T-helper 2 cell treated with Interferon-gamma antibody and Interleukin-4, amounts not matched to agents 5 μg/mL and 100 μg/mL, for 36 hours (primary cell): ENCODE data around the gene MCM3AP.
"Not testable (repeated sequence)": the region's sequence is repeated elsewhere in the genome, so short reads cannot be mapped to it uniquely, and the experiment has no call there.

ENCODE experiments used
- DNase-seq: peaks from one replicate; pipeline ENCODE4 v3.0.0; 2021; ENCODE audit warnings: low spot score
- H3K27ac Mint-ChIP-seq: one replicate; pipeline ENCODE4 v1.8.0; 2021; ENCODE audit warnings: mild to moderate bottlenecking, mixed read lengths
- H3K27me3 Mint-ChIP-seq: one replicate; pipeline ENCODE4 v1.8.0; 2021; ENCODE audit warnings: low read depth, mixed read lengths
- H3K36me3 Mint-ChIP-seq: one replicate; pipeline ENCODE4 v1.8.0; 2021; ENCODE audit warnings: low read depth, mixed read lengths
- H3K4me1 Mint-ChIP-seq: one replicate; pipeline ENCODE4 v1.8.0; 2021; ENCODE audit warnings: low read depth, mixed read lengths
- H3K4me3 Mint-ChIP-seq: one replicate; pipeline ENCODE4 v1.8.0; 2022; ENCODE audit warnings: mild to moderate bottlenecking, moderate library complexity, mixed read lengths
- H3K9me3 Mint-ChIP-seq: one replicate; pipeline ENCODE4 v1.8.0; 2021; ENCODE audit warnings: mixed read lengths

Gene MCM3AP

GRCh38 chr21:46208761-46209721, 76.4 kb downstream of the MCM3AP start:
- peaks cover 5% of the 10 kb centered on the region for H3K36me3 Mint-ChIP-seq
- H3K9me3 Mint-ChIP-seq, result no peaks in the 10 kb centered on the region
- DNase-seq, result no peak
- no peaks in the 10 kb centered on the region for H3K4me1 Mint-ChIP-seq
- no peak overlapping the region for H3K27ac Mint-ChIP-seq
- no peak overlapping the region for H3K4me3 Mint-ChIP-seq
- H3K27me3 Mint-ChIP-seq, result no peaks in the 10 kb centered on the region

- H3K4me3 Mint-ChIP-seq, result no peak overlapping the region
- H3K36me3 Mint-ChIP-seq, result peaks cover 10% of the 10 kb centered on the region
- H3K4me1 Mint-ChIP-seq, result no peaks in the 10 kb centered on the region
- H3K27ac Mint-ChIP-seq, result no peak overlapping the region
- no peak for DNase-seq
- H3K9me3 Mint-ChIP-seq, result no peaks in the 10 kb centered on the region
- H3K27me3 Mint-ChIP-seq, result no peaks in the 10 kb centered on the region
These were observed 77.4 kb downstream of the MCM3AP start for GRCh38 chr21:46207920-46208591.

- no peak overlapping the region for H3K27ac Mint-ChIP-seq
- no peak overlapping the region for H3K4me3 Mint-ChIP-seq
These were observed 78.1 kb downstream of the MCM3AP start for GRCh38 chr21:46207006-46207919.

GRCh38 chr21:46206163-46207005, 79.0 kb downstream of the MCM3AP start:
- no peak for DNase-seq
- no peak overlapping the region for H3K4me3 Mint-ChIP-seq
- no peaks in the 10 kb centered on the region for H3K9me3 Mint-ChIP-seq
- H3K4me1 Mint-ChIP-seq, result no peaks in the 10 kb centered on the region
- H3K27ac Mint-ChIP-seq, result no peak overlapping the region
- H3K27me3 Mint-ChIP-seq, result no peaks in the 10 kb centered on the region
- peaks cover 13% of the 10 kb centered on the region for H3K36me3 Mint-ChIP-seq

More at GRCh38 chr21:46207006-46207919, 78.1 kb downstream of the MCM3AP start:
- Mint-ChIP-seq H3K4me1 (no peaks in the 10 kb centered on the region), H3K27me3 (no peaks in the 10 kb centered on the region), H3K36me3 (peaks cover 13% of the 10 kb centered on the region), H3K9me3 (no peaks in the 10 kb centered on the region)
- DNase-seq, result no peak

GRCh38 chr21:46205766-46206162, 79.6 kb downstream of the MCM3AP start:
- Mint-ChIP-seq H3K9me3 (no peaks in the 10 kb centered on the region), H3K27me3 (no peaks in the 10 kb centered on the region), H3K36me3 (peaks cover 14% of the 10 kb centered on the region), H3K27ac (no peak overlapping the region), H3K4me3 (no peak overlapping the region), H3K4me1 (no peaks in the 10 kb centered on the region)
- DNase-seq, result no peak

- Mint-ChIP-seq H3K4me1 (no peaks in the 10 kb centered on the region), H3K27ac (no peak overlapping the region), H3K4me3 (no peak overlapping the region), H3K36me3 (peaks cover 19% of the 10 kb centered on the region), H3K9me3 (no peaks in the 10 kb centered on the region), H3K27me3 (no peaks in the 10 kb centered on the region)
- DNase-seq, result no peak
These were observed 80.2 kb downstream of the MCM3AP start for GRCh38 chr21:46205166-46205565.

GRCh38 chr21:46203203-46203600, 82.2 kb downstream of the MCM3AP start:
- H3K4me1 Mint-ChIP-seq, result no peaks in the 10 kb centered on the region
- no peaks in the 10 kb centered on the region for H3K27me3 Mint-ChIP-seq
- H3K36me3 Mint-ChIP-seq, result peaks cover 35% of the 10 kb centered on the region
- no peak overlapping the region for H3K4me3 Mint-ChIP-seq
- H3K27ac Mint-ChIP-seq, result no peak overlapping the region
- DNase-seq, result no peak
- H3K9me3 Mint-ChIP-seq, result no peaks in the 10 kb centered on the region

- no peak for DNase-seq
- Mint-ChIP-seq H3K27ac (no peak overlapping the region), H3K4me3 (no peak overlapping the region), H3K4me1 (no peaks in the 10 kb centered on the region), H3K27me3 (no peaks in the 10 kb centered on the region), H3K36me3 (peaks cover 35% of the 10 kb centered on the region), H3K9me3 (no peaks in the 10 kb centered on the region)
These were observed 82.7 kb downstream of the MCM3AP start for GRCh38 chr21:46202592-46203202.

- H3K27ac Mint-ChIP-seq, H3K9me3 Mint-ChIP-seq, H3K4me1 Mint-ChIP-seq, H3K27me3 Mint-ChIP-seq, H3K4me3 Mint-ChIP-seq, DNase-seq: not testable (repeated sequence)
- peaks cover 42% of the 10 kb centered on the region for H3K36me3 Mint-ChIP-seq
These were observed 84.3 kb downstream of the MCM3AP start for GRCh38 chr21:46200877-46201803.

- Mint-ChIP-seq H3K4me3 (no peak overlapping the region), H3K27me3 (no peaks in the 10 kb centered on the region), H3K4me1 (no peaks in the 10 kb centered on the region), H3K27ac (no peak overlapping the region), H3K36me3 (peaks cover 43% of the 10 kb centered on the region), H3K9me3 (no peaks in the 10 kb centered on the region)
- no peak for DNase-seq
These were observed 85.7 kb downstream of the MCM3AP start for GRCh38 chr21:46199436-46200373.

GRCh38 chr21:46196733-46197132, 88.7 kb downstream of the MCM3AP start:
- H3K9me3 Mint-ChIP-seq, result no peaks in the 10 kb centered on the region
- no peak for DNase-seq
- no peaks in the 10 kb centered on the region for H3K4me1 Mint-ChIP-seq
- no peak overlapping the region for H3K27ac Mint-ChIP-seq
- H3K27me3 Mint-ChIP-seq, result no peaks in the 10 kb centered on the region
- H3K4me3 Mint-ChIP-seq, result no peak overlapping the region
- peaks cover 47% of the 10 kb centered on the region for H3K36me3 Mint-ChIP-seq
